HUES48 (cell line): ENCODE results near the gene ASTN2.

Experiments
- H3K27ac ChIP-seq: one replicate; pipeline ENCODE4 v1.7.0; 2013; ENCODE audit warnings: low read depth, low read length, inconsistent platforms
- H3K27me3 ChIP-seq: 2 replicates; pipeline ENCODE4 v1.6.1; 2013; ENCODE audit warnings: mild to moderate bottlenecking, low read length; ENCODE audit not compliant: control insufficient read depth, insufficient read depth
- H3K36me3 ChIP-seq: 2 replicates; pipeline ENCODE4 v1.6.1; 2013; ENCODE audit warnings: low read length; ENCODE audit not compliant: control insufficient read depth, insufficient read depth
- H3K4me1 ChIP-seq: 2 replicates; pipeline ENCODE4 v1.6.1; 2013; ENCODE audit warnings: mild to moderate bottlenecking, low read length; ENCODE audit not compliant: control insufficient read depth, insufficient read depth
- H3K4me3 ChIP-seq: 2 replicates; pipeline ENCODE4 v1.5.1; 2013; ENCODE audit warnings: mild to moderate bottlenecking, low read depth, low read length
- H3K9ac ChIP-seq: 2 replicates; pipeline ENCODE4 v1.6.1; 2013; ENCODE audit warnings: mild to moderate bottlenecking, low read depth, low read length, moderate library complexity
- H3K9me3 ChIP-seq: 2 replicates; pipeline ENCODE4 v1.6.1; 2013; ENCODE audit warnings: low read length; ENCODE audit not compliant: control insufficient read depth, insufficient read depth

ASTN2 gene

GRCh38 chr9:117395151-117395650 is 19.7 kb downstream of the ASTN2 start:
- Histone ChIP-seq H3K36me3 (no peaks in the 10 kb centered on the region), H3K9ac (no peak overlapping the region), H3K27ac (no peak overlapping the region), H3K4me1 (peaks cover 27% of the 10 kb centered on the region), H3K9me3 (no peaks in the 10 kb centered on the region), H3K27me3 (no peaks in the 10 kb centered on the region), H3K4me3 (no peak overlapping the region)

DNA sequence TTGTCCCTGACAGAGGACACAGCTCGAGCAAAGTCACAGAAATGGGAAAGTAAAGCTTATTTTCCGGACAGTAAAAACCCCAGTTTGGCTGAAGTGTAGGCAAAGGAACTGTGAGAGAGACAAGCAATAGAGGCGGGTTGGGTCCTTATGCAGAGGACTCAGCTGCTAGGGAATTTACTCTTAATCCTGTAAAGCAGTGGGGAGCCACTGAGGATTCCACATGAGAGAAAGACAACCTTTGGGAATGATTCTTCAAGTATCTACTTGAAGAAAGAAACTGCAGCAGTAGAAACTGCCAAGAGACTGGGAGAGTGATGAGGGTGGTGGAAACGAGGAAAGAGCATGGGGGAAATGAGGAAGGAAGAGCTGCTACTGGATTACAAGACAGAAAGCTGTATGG is 20.2 kb downstream of the ASTN2 start:
- peaks cover 21% of the 10 kb centered on the region for H3K4me1 ChIP-seq
- H3K27ac ChIP-seq, result no peak overlapping the region
- H3K4me3 ChIP-seq, result no peak overlapping the region
- H3K27me3 ChIP-seq, result no peaks in the 10 kb centered on the region
- H3K36me3 ChIP-seq, result no peaks in the 10 kb centered on the region
- H3K9ac ChIP-seq, result no peak overlapping the region
- H3K9me3 ChIP-seq, result no peaks in the 10 kb centered on the region

GRCh38 chr9:117392992-117393391 is 21.9 kb downstream of the ASTN2 start:
- H3K9ac ChIP-seq, result no peak overlapping the region
- H3K4me1 ChIP-seq, result peaks cover 19% of the 10 kb centered on the region
- H3K36me3 ChIP-seq, result no peaks in the 10 kb centered on the region
- H3K9me3 ChIP-seq, result no peaks in the 10 kb centered on the region
- H3K27ac ChIP-seq, result no peak overlapping the region
- H3K27me3 ChIP-seq, result no peaks in the 10 kb centered on the region
- H3K4me3 ChIP-seq, result no peak overlapping the region

- Histone ChIP-seq H3K27me3 (no peaks in the 10 kb centered on the region), H3K4me3 (no peak overlapping the region), H3K4me1 (no peaks in the 10 kb centered on the region), H3K36me3 (no peaks in the 10 kb centered on the region), H3K9ac (no peak overlapping the region), H3K27ac (no peak overlapping the region), H3K9me3 (no peaks in the 10 kb centered on the region)
Measured at GRCh38 chr9:117387422-117387821, 27.4 kb downstream of the ASTN2 start.

DNA sequence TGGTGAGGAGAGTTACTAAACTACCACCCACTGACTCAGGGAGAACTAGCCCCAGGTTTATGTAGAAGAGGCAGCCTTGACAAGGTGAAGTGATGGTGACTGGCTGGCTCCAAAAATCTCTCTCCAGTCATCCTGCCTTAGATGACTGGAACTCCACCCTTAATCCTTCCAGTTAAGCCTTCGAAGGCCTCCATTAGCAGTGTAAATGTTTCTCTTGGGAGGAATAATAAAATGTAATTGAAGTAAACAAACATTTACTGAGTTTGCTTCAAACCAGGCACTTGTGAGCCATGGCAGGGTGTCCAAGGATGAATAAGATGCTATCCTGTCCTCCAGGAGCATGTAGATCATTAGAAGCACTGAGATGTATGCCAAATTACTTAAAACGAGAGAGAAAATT is 35.5 kb downstream of the ASTN2 start:
- no peaks in the 10 kb centered on the region for H3K27me3 ChIP-seq
- peaks cover 10% of the 10 kb centered on the region for H3K4me1 ChIP-seq
- no peaks in the 10 kb centered on the region for H3K36me3 ChIP-seq
- no peak overlapping the region for H3K9ac ChIP-seq
- no peaks in the 10 kb centered on the region for H3K9me3 ChIP-seq
- no peak overlapping the region for H3K27ac ChIP-seq
- H3K4me3 ChIP-seq, result no peak overlapping the region

DNA sequence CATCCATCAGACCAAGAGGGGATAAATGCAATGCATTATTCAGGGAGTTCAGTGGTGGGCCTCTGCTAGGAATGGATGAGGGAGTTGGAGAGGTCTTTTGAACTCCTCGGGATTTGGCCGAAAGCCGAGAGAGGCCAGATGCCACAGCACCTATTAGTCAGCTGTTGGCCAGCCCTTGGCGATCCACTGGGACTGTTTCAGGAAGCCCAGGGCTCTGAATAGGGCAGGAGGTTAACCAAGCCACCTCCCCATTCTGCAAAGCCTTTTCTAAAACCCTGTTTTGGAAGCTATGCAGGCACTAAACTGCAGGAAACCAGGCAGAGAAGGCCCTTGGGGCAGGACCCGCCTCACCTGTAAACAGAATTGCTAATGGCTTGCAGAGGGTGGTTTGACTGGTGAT is 37.8 kb downstream of the ASTN2 start:
- no peak overlapping the region for H3K9ac ChIP-seq
- peak overlapping the region; percentile 26 for H3K27ac ChIP-seq
- H3K36me3 ChIP-seq, result no peaks in the 10 kb centered on the region
- no peak overlapping the region for H3K4me3 ChIP-seq
- peaks cover 23% of the 10 kb centered on the region for H3K4me1 ChIP-seq
- no peaks in the 10 kb centered on the region for H3K27me3 ChIP-seq
- no peaks in the 10 kb centered on the region for H3K9me3 ChIP-seq

DNA sequence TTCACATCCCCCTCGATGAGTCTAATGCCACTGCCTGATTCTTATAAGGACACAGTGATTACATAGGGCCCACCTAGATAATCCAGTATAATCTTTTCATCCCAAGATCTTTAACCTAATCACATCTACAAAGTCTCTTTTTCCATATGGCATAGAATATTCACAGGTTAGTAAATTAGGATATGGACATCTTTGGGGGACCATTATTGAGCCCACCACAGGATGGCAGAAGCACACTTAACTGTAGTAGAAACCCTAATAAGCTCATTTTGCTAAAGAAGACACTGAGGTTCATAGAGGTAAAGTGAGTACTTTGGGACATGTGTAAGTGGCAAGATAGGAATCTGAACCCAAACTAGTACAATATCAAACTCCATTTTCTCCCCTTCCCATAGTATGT is 38.9 kb downstream of the ASTN2 start:
- H3K9ac ChIP-seq, result no peak overlapping the region
- peaks cover 32% of the 10 kb centered on the region for H3K4me1 ChIP-seq
- H3K4me3 ChIP-seq, result no peak overlapping the region
- no peaks in the 10 kb centered on the region for H3K27me3 ChIP-seq
- no peak overlapping the region for H3K27ac ChIP-seq
- no peaks in the 10 kb centered on the region for H3K36me3 ChIP-seq
- H3K9me3 ChIP-seq, result no peaks in the 10 kb centered on the region

DNA sequence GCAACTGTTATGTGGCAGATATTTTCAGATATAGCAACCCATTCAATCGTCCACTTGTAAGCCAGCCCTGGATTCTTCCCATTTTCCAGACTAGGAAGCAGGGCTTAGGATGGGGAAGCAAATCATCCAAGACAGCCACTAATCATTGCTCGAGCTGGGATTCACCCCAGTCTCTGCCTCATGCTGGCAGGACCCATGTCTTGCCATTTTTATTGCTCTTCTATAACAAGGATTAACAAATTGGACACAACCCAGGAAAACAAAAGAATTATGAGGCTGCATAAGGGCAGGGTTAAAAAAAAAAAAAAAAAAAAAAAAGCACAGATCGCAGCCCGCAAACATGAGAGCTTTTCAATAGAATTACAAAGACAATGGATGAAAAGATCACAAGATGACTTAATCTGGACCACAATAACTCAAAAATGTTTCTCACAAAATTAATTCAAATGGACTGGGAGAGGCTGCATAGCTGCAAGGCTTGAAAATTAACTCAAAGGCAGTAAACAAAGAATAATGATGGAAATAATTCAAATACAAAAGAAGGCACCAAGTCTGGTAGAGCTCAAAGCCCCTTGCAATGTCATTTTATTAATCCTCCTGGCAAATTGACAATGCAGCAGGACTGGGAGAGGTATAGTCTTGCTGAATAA is 40.7 kb downstream of the ASTN2 start:
- H3K9me3 ChIP-seq, result no peaks in the 10 kb centered on the region
- H3K27ac ChIP-seq, result no peak overlapping the region
- peaks cover 41% of the 10 kb centered on the region for H3K4me1 ChIP-seq
- H3K36me3 ChIP-seq, result no peaks in the 10 kb centered on the region
- H3K4me3 ChIP-seq, result no peak overlapping the region
- H3K27me3 ChIP-seq, result no peaks in the 10 kb centered on the region
- no peak overlapping the region for H3K9ac ChIP-seq

- Histone ChIP-seq H3K4me1 (peaks cover 44% of the 10 kb centered on the region), H3K27ac (peak overlapping the region; percentile 52), H3K9ac (no peak overlapping the region)
Measured at GRCh38 chr9:117368684-117369230, 46.1 kb downstream of the ASTN2 start.

DNA sequence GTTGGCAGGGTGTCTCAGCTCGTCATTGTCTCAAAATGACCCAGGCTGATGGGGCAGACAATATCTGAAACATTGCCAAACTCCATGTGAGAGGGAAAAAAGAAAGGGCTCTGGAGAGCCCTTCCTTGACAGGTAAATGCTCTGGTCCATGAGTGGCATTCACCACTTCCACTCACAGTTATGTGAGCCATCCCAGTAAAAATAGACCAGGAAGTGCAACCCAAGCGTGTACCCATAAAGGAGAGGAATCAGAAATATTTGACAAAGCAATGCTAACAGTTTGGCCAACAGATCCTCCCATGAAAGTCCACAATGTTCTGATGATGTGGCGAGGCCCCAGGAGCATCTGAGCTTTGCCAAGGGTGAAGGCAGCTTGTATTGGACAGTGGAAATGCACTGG is 49.4 kb downstream of the ASTN2 start:
- H3K9ac ChIP-seq, result no peak overlapping the region
- no peaks in the 10 kb centered on the region for H3K36me3 ChIP-seq
- no peaks in the 10 kb centered on the region for H3K27me3 ChIP-seq
- peaks cover 21% of the 10 kb centered on the region for H3K4me1 ChIP-seq
- no peak overlapping the region for H3K4me3 ChIP-seq
- no peaks in the 10 kb centered on the region for H3K9me3 ChIP-seq
- no peak overlapping the region for H3K27ac ChIP-seq

More at GRCh38 chr9:117368684-117369230, 46.1 kb downstream of the ASTN2 start:
- Histone ChIP-seq H3K9me3 (no peaks in the 10 kb centered on the region), H3K27me3 (no peaks in the 10 kb centered on the region), H3K4me3 (peak overlapping the region; percentile 37; the same call in 1 of the 2 replicates), H3K36me3 (no peaks in the 10 kb centered on the region)

DNA sequence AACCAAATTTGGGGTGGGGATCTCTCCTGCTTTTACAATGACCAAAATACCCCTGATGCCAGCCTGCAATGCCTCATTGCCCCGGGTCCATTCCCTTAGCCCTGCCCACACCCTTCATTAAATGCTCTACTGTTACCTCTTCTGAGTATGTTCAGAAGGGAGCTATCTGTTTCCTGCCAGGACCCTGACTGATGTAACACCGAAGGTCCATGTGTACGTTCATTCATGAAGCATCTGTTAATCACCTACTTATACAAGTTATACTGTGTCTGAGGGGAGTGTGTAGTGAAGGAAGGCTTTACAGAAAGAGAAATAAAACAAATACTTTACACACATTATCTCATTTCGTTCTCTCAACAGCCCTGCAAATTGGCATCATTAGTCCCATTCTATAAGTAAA is 51.9 kb downstream of the ASTN2 start:
- H3K4me1 ChIP-seq, result peaks cover 2% of the 10 kb centered on the region

More for the DNA sequence above, 51.9 kb downstream of the ASTN2 start:
- H3K27me3 ChIP-seq, result no peaks in the 10 kb centered on the region
- no peak overlapping the region for H3K27ac ChIP-seq
- H3K9ac ChIP-seq, result no peak overlapping the region
- H3K4me3 ChIP-seq, result no peak overlapping the region
- no peaks in the 10 kb centered on the region for H3K36me3 ChIP-seq
- H3K9me3 ChIP-seq, result no peaks in the 10 kb centered on the region
